ENCODE results near the gene LANCL2. TPM values are rescaled to one million over a fixed set of nuclear protein-coding genes. Genes with fewer than 3 reads are reported as not detected.
"Not testable (repeated sequence)": the region's sequence is repeated elsewhere in the genome, so short reads cannot be mapped to it uniquely, and the experiment has no call there.

The LANCL2 gene
- polyA plus RNA-seq, 4 donors = 12.1 to 19.4 (median 13.8) TPM

- DNase-seq = no peak
- H3K36me3 ChIP-seq (ENCODE audit: control insufficient read depth in 3 of 3, insufficient read depth in 2 of 3, low read depth in 1 of 3, low read length in 3 of 3) = peaks cover 0 to 21% (median 3%) of the 10 kb centered on the region in 3 donors
- no peaks in the 10 kb centered on the region for H3K27me3 ChIP-seq (ENCODE audit: control insufficient read depth in 3 of 3, insufficient read depth in 3 of 3, low read length in 3 of 3)
- no peaks in the 10 kb centered on the region for H3K9me3 ChIP-seq (ENCODE audit: control insufficient read depth in 2 of 2, insufficient read depth in 1 of 2, low read depth in 1 of 2, low read length in 1 of 2)
- H3K4me3 ChIP-seq (ENCODE audit: low read depth in 1 of 3, low read length in 3 of 3) = no peak overlapping the region
- 75 to 94% (median 92%) methylated on average over 2 of the region's 2 CpGs for WGBS, 3 donors
- peaks cover 0 to 3% (median 0%) of the 10 kb centered on the region in 3 donors for H3K4me1 ChIP-seq (ENCODE audit: control insufficient read depth in 3 of 3, insufficient read depth in 2 of 3, low read depth in 1 of 3, low read length in 2 of 3)
- no peak for FAIRE-seq
- no peak overlapping the region for H3K27ac ChIP-seq (ENCODE audit: low read depth in 1 of 3, low read length in 2 of 3)
Observed at GRCh38 chr7:55400191-55400590, 35.1 kb downstream of the LANCL2 start.

- not testable (repeated sequence) for DNase-seq; FAIRE-seq; H3K9me3 ChIP-seq (ENCODE audit: control insufficient read depth in 2 of 2, insufficient read depth in 1 of 2, low read depth in 1 of 2, low read length in 1 of 2); H3K27ac ChIP-seq (ENCODE audit: low read depth in 1 of 3, low read length in 2 of 3); H3K4me3 ChIP-seq (ENCODE audit: low read depth in 1 of 3, low read length in 3 of 3); H3K27me3 ChIP-seq (ENCODE audit: control insufficient read depth in 3 of 3, insufficient read depth in 3 of 3, low read length in 3 of 3)
- Histone ChIP-seq H3K36me3 (ENCODE audit: control insufficient read depth in 3 of 3, insufficient read depth in 2 of 3, low read depth in 1 of 3, low read length in 3 of 3) (peaks cover 0 to 35% (median 3%) of the 10 kb centered on the region in 3 donors), H3K4me1 (ENCODE audit: control insufficient read depth in 3 of 3, insufficient read depth in 2 of 3, low read depth in 1 of 3, low read length in 2 of 3) (peaks cover 0 to 10% (median 0%) of the 10 kb centered on the region in 3 donors)
- WGBS, 3 donors = 91% methylated on average over 35 of the region's 35 CpGs; no CpG with 5 or more reads in 2 of the 3 donors
Observed at GRCh38 chr7:55402506-55402905, 37.4 kb downstream of the LANCL2 start.

- Histone ChIP-seq H3K4me3 (ENCODE audit: low read depth in 1 of 3, low read length in 3 of 3) (no peak overlapping the region), H3K36me3 (ENCODE audit: control insufficient read depth in 3 of 3, insufficient read depth in 2 of 3, low read depth in 1 of 3, low read length in 3 of 3) (peaks cover 0 to 32% (median 0%) of the 10 kb centered on the region in 3 donors), H3K27me3 (ENCODE audit: control insufficient read depth in 3 of 3, insufficient read depth in 3 of 3, low read length in 3 of 3) (no peaks in the 10 kb centered on the region), H3K4me1 (ENCODE audit: control insufficient read depth in 3 of 3, insufficient read depth in 2 of 3, low read depth in 1 of 3, low read length in 2 of 3) (peaks cover 0 to 11% (median 3%) of the 10 kb centered on the region in 3 donors), H3K27ac (ENCODE audit: low read depth in 1 of 3, low read length in 2 of 3) (peak overlapping the region in 2 of 3 donors; percentile 75 to 89), H3K9me3 (ENCODE audit: control insufficient read depth in 2 of 2, insufficient read depth in 1 of 2, low read depth in 1 of 2, low read length in 1 of 2) (no peaks in the 10 kb centered on the region)
- FAIRE-seq (no peak), DNase-seq (peak in 1 of 2 donors; percentile 79)
- 21 to 70% (median 43%) methylated on average over 16 of the region's 16 CpGs for WGBS, 3 donors
Observed at GRCh38 chr7:55405856-55406541, 40.9 kb downstream of the LANCL2 start.

- FAIRE-seq = no peak
- no peak overlapping the region for H3K4me3 ChIP-seq (ENCODE audit: low read depth in 1 of 3, low read length in 3 of 3)
Observed at GRCh38 chr7:55409482-55410225, 44.5 kb downstream of the LANCL2 start.

GRCh38 chr7:55410667-55411239, 45.6 kb downstream of the LANCL2 start:
- peaks cover 0 to 26% (median 2%) of the 10 kb centered on the region in 3 donors for H3K36me3 ChIP-seq (ENCODE audit: control insufficient read depth in 3 of 3, insufficient read depth in 2 of 3, low read depth in 1 of 3, low read length in 3 of 3)
- no peak for FAIRE-seq
- DNase-seq = no peak
- 85 to 93% (median 85%) methylated on average over 4 of the region's 4 CpGs for WGBS, 3 donors
- H3K27me3 ChIP-seq (ENCODE audit: control insufficient read depth in 3 of 3, insufficient read depth in 3 of 3, low read length in 3 of 3) = no peaks in the 10 kb centered on the region
- H3K9me3 ChIP-seq (ENCODE audit: control insufficient read depth in 2 of 2, insufficient read depth in 1 of 2, low read depth in 1 of 2, low read length in 1 of 2) = no peaks in the 10 kb centered on the region
- H3K27ac ChIP-seq (ENCODE audit: low read depth in 1 of 3, low read length in 2 of 3) = peak overlapping the region in 1 of 3 donors; percentile 86
- H3K4me3 ChIP-seq (ENCODE audit: low read depth in 1 of 3, low read length in 3 of 3) = no peak overlapping the region
- peaks cover 0 to 11% (median 3%) of the 10 kb centered on the region in 3 donors for H3K4me1 ChIP-seq (ENCODE audit: control insufficient read depth in 3 of 3, insufficient read depth in 2 of 3, low read depth in 1 of 3, low read length in 2 of 3)

More at GRCh38 chr7:55409482-55410225, 44.5 kb downstream of the LANCL2 start:
- 22 to 47% (median 30%) methylated on average over 3 of the region's 3 CpGs for WGBS, 3 donors
- Histone ChIP-seq H3K27ac (ENCODE audit: low read depth in 1 of 3, low read length in 2 of 3) (peak overlapping the region; percentile 70 to 86 (median 85)), H3K9me3 (ENCODE audit: control insufficient read depth in 2 of 2, insufficient read depth in 1 of 2, low read depth in 1 of 2, low read length in 1 of 2) (no peaks in the 10 kb centered on the region), H3K4me1 (ENCODE audit: control insufficient read depth in 3 of 3, insufficient read depth in 2 of 3, low read depth in 1 of 3, low read length in 2 of 3) (peaks cover 0 to 11% (median 3%) of the 10 kb centered on the region in 3 donors), H3K36me3 (ENCODE audit: control insufficient read depth in 3 of 3, insufficient read depth in 2 of 3, low read depth in 1 of 3, low read length in 3 of 3) (peaks cover 0 to 35% (median 2%) of the 10 kb centered on the region in 3 donors), H3K27me3 (ENCODE audit: control insufficient read depth in 3 of 3, insufficient read depth in 3 of 3, low read length in 3 of 3) (no peaks in the 10 kb centered on the region)
- peak; percentile 76 to 79 for DNase-seq

GRCh38 chr7:55411844-55412243, 46.7 kb downstream of the LANCL2 start:
- no peaks in the 10 kb centered on the region for H3K27me3 ChIP-seq (ENCODE audit: control insufficient read depth in 3 of 3, insufficient read depth in 3 of 3, low read length in 3 of 3)
- no peaks in the 10 kb centered on the region for H3K9me3 ChIP-seq (ENCODE audit: control insufficient read depth in 2 of 2, insufficient read depth in 1 of 2, low read depth in 1 of 2, low read length in 1 of 2)
- DNase-seq (no peak), FAIRE-seq (no peak)
- 95 to 97% (median 96%) methylated on average over 12 of the region's 12 CpGs for WGBS, 3 donors
- H3K4me1 ChIP-seq (ENCODE audit: control insufficient read depth in 3 of 3, insufficient read depth in 2 of 3, low read depth in 1 of 3, low read length in 2 of 3) = peaks cover 0 to 5% (median 3%) of the 10 kb centered on the region in 3 donors
- no peak overlapping the region for H3K27ac ChIP-seq (ENCODE audit: low read depth in 1 of 3, low read length in 2 of 3)
- no peak overlapping the region for H3K4me3 ChIP-seq (ENCODE audit: low read depth in 1 of 3, low read length in 3 of 3)
- peaks cover 0 to 20% (median 2%) of the 10 kb centered on the region in 3 donors for H3K36me3 ChIP-seq (ENCODE audit: control insufficient read depth in 3 of 3, insufficient read depth in 2 of 3, low read depth in 1 of 3, low read length in 3 of 3)

GRCh38 chr7:55413442-55413841, 48.3 kb downstream of the LANCL2 start:
- Histone ChIP-seq H3K4me1 (ENCODE audit: control insufficient read depth in 3 of 3, insufficient read depth in 2 of 3, low read depth in 1 of 3, low read length in 2 of 3) (peaks cover 0 to 3% (median 0%) of the 10 kb centered on the region in 3 donors), H3K27ac (ENCODE audit: low read depth in 1 of 3, low read length in 2 of 3) (no peak overlapping the region), H3K27me3 (ENCODE audit: control insufficient read depth in 3 of 3, insufficient read depth in 3 of 3, low read length in 3 of 3) (no peaks in the 10 kb centered on the region), H3K36me3 (ENCODE audit: control insufficient read depth in 3 of 3, insufficient read depth in 2 of 3, low read depth in 1 of 3, low read length in 3 of 3) (peaks cover 0 to 13% (median 2%) of the 10 kb centered on the region in 3 donors), H3K4me3 (ENCODE audit: low read depth in 1 of 3, low read length in 3 of 3) (no peak overlapping the region), H3K9me3 (ENCODE audit: control insufficient read depth in 2 of 2, insufficient read depth in 1 of 2, low read depth in 1 of 2, low read length in 1 of 2) (no peaks in the 10 kb centered on the region)
- FAIRE-seq (no peak), DNase-seq (no peak)
- 88 to 90% (median 88%) methylated on average over 3 of the region's 3 CpGs for WGBS, 3 donors

DNA sequence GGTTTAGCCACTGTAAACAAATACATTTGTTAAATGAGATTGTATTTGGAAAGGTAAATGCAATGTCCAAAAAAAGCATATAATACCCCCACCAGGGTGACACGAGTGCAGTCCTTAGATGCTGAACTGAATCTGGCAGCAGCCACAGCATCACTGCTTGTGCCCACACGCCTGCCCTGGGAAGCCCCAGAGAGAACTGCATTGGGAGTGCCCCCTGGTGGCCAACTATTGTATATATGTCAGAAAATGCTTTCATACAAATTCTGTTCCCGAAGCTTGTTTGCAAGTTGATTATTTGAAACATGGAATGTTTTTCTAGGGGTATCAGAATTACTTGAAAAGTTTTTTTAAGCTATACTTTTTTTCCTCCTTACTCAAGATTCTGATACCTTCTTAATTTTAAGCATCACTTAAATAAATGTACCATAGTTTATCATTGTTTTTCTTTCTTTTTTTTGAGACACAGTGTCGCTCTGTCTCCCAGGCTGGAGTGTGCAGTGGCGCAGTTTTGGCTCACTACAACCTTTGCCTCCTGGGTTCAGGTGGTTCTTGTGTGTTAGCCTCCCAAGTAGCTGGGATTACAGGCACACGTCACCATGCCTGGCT, 50.1 kb downstream of the LANCL2 start:
- no peak for FAIRE-seq
- Histone ChIP-seq H3K4me1 (ENCODE audit: control insufficient read depth in 3 of 3, insufficient read depth in 2 of 3, low read depth in 1 of 3, low read length in 2 of 3) (peaks cover 0 to 3% (median 0%) of the 10 kb centered on the region in 3 donors), H3K9me3 (ENCODE audit: control insufficient read depth in 2 of 2, insufficient read depth in 1 of 2, low read depth in 1 of 2, low read length in 1 of 2) (no peaks in the 10 kb centered on the region), H3K27ac (ENCODE audit: low read depth in 1 of 3, low read length in 2 of 3) (no peak overlapping the region), H3K4me3 (ENCODE audit: low read depth in 1 of 3, low read length in 3 of 3) (no peak overlapping the region), H3K27me3 (ENCODE audit: control insufficient read depth in 3 of 3, insufficient read depth in 3 of 3, low read length in 3 of 3) (no peaks in the 10 kb centered on the region), H3K36me3 (ENCODE audit: control insufficient read depth in 3 of 3, insufficient read depth in 2 of 3, low read depth in 1 of 3, low read length in 3 of 3) (peaks cover 0 to 13% (median 2%) of the 10 kb centered on the region in 3 donors)
- WGBS, 3 donors = 40 to 47% (median 41%) methylated on average over 6 of the region's 6 CpGs
- DNase-seq = peak; percentile 82 to 89
